PC-3 (cell line): ENCODE results near the gene PSMB10. TPM values are rescaled to one million over a fixed set of nuclear protein-coding genes. Genes with fewer than 3 reads are reported as not detected.

Experiments
- ATAC-seq: fragments of 200-7000 bp; cut with Tn5 transposase; 2 replicates; pipeline ENCODE4 v1.9.1; 2020; ENCODE audit warnings: mild to moderate bottlenecking, moderate library complexity
- BruUV-seq: library from RNA; stranded (reverse); fragments of 400-500 nt; replicated peaks from 2 replicates; lab custom pipeline; 2021; lab: Mats Ljungman, UMichigan
- CTCF ChIA-PET: fragments of 300-600 bp; sonication (Branson Sonifier 250); formaldehyde crosslinking; loops from one replicate; lab custom pipeline; 2022; ENCODE audit warnings: antibody characterized with exemption; lab: Charles Lee
- POLR2A ChIA-PET: fragments of 300-600 bp; sonication (Branson Sonifier 250); formaldehyde crosslinking; loops from one replicate; lab custom pipeline; 2022; ENCODE audit warnings: antibody characterized with exemption; ENCODE audit not compliant: unreplicated experiment; lab: Charles Lee
- DNase-seq: peaks from one replicate; pipeline ENCODE4 v3.0.0-alpha.2; 2015
- H2AFZ ChIP-seq: fragments of 300-600 bp; sonication (generic); 2 replicates; pipeline ENCODE4 v1.6.0; 2016; ENCODE audit warnings: antibody characterized with exemption, low read length
- H3F3A ChIP-seq: fragments of 300-600 bp; sonication (generic); one replicate; pipeline ENCODE4 v1.6.0; 2017; ENCODE audit warnings: antibody characterized with exemption, low read length, control low read depth, mild to moderate bottlenecking; ENCODE audit not compliant: unreplicated experiment
- H3K27ac ChIP-seq: fragments of 300-600 bp; sonication (generic); 2 replicates; pipeline ENCODE4 v1.5.1; 2016; ENCODE audit warnings: mild to moderate bottlenecking, low read length
- H3K27me3 ChIP-seq: fragments of 300-600 bp; sonication (generic); 2 replicates; pipeline ENCODE4 v1.6.1; 2016; ENCODE audit warnings: low read length, mixed read lengths
- H3K36me3 ChIP-seq: fragments of 300-600 bp; sonication (generic); 2 replicates; pipeline ENCODE4 v1.6.1; 2016; ENCODE audit warnings: low read depth, mixed run types, low read length, mixed read lengths
- H3K4me1 ChIP-seq: fragments of 300-600 bp; sonication (generic); 2 replicates; pipeline ENCODE4 v1.5.1; 2016; ENCODE audit warnings: low read length; ENCODE audit not compliant: insufficient read depth
- H3K4me2 ChIP-seq: fragments of 300-600 bp; sonication (generic); 2 replicates; pipeline ENCODE4 v1.6.0; 2016; ENCODE audit warnings: low read length
- H3K4me3 ChIP-seq: fragments of 300-600 bp; sonication (generic); 2 replicates; pipeline ENCODE4 v1.5.1; 2016; ENCODE audit warnings: mild to moderate bottlenecking, low read length, mixed read lengths
- H3K79me2 ChIP-seq: fragments of 300-600 bp; sonication (generic); 2 replicates; pipeline ENCODE4 v1.6.1; 2017; ENCODE audit warnings: low read length, mixed read lengths
- H3K9ac ChIP-seq: fragments of 300-600 bp; sonication (generic); 2 replicates; pipeline ENCODE4 v1.6.0; 2016; ENCODE audit warnings: mild to moderate bottlenecking, low read length
- H3K9me2 ChIP-seq: fragments of 300-600 bp; sonication (generic); replicated peaks from 2 replicates; pipeline ENCODE4 v1.6.1; 2016; ENCODE audit warnings: mixed run types, low read length, mixed read lengths
- H3K9me3 ChIP-seq: fragments of 300-600 bp; sonication (generic); 2 replicates; pipeline ENCODE4 v1.6.1; 2016; ENCODE audit warnings: low read length, mixed read lengths
- H4K20me1 ChIP-seq: fragments of 300-600 bp; sonication (generic); 2 replicates; pipeline ENCODE4 v1.6.1; 2016; ENCODE audit warnings: low read length, mixed read lengths
- EZH2 ChIP-seq: fragments of 300-600 bp; sonication (generic); IDR thresholded peaks from one replicate; pipeline ENCODE4 v1.6.1; 2017; ENCODE audit warnings: antibody characterized with exemption, mild to moderate bottlenecking, low read length; ENCODE audit not compliant: unreplicated experiment
- EZH2phosphoT487 ChIP-seq: fragments of 300-600 bp; sonication (generic); IDR thresholded peaks from 2 replicates; pipeline ENCODE4 v1.6.1; 2018; ENCODE audit warnings: mild to moderate bottlenecking, antibody characterized with exemption, low read length, borderline replicate concordance
- intact Hi-C: fragments of 100-400 bp; cut with micrococcal nuclease; formaldehyde crosslinking; loops from 2 replicates; pipeline ENCODE4 v1.9.0; 2023
- total RNA-seq: library from RNA; depleted of rRNA; stranded (reverse); fragments of >200 nt; gene quantifications from 2 replicates; pipeline ENCODE4 v1.2.3, GENCODE V29; 2014
- TF ChIP-seq, protein P1 (sequence below): fragments of 300-600 bp; sonication (generic); conservative IDR thresholded peaks from 2 replicates; pipeline ENCODE4 v1.5.1; 2017; ENCODE audit warnings: antibody characterized with exemption, low read depth, mild to moderate bottlenecking, low read length

The PSMB10 gene
- total RNA-seq, 1 experiment from 2014 or later, result 52.0 TPM

DNA sequence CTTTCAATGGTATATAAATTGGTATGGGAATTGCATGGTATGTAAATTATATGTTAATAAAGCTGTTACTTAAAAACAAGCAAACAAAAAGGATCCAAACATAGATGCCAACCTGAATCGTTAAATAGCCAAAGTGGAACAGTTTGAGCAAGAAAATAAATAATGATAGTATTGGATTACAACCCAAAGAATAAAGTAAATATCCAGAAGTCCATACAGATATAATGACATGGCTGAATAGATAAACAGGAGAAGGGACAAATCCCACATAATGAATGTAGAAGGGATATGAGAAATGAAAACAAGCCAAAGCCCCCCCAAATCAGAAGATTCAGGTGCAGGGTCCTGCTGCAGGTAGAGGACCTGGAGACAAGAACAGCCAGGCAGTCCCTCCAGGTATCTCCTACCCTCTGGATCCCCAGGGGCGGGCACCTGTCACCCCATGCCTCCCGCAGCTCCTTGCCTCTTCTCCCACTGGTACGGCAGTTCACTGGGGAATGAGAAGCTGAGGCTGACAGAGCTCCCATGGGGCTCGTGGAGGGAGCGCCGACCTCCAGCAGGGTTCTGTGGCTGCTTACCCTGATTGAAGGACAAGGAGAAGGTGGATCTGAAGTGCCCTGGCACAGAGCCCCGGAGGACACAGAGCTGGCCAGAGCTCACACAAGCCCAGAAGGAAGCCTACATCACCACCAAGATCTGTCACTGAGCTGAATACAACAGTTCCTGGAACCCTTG lies 17.2 kb upstream of the PSMB10 start:
- Histone ChIP-seq H3K9ac (no peak overlapping the region), H3K4me2 (no peak overlapping the region), H4K20me1 (no peaks in the 10 kb centered on the region), H3K9me2 (no peaks in the 10 kb centered on the region), H3K36me3 (no peaks in the 10 kb centered on the region; the same call in 1 of the 2 replicates), H3K4me1 (no peaks in the 10 kb centered on the region), H3K4me3 (no peak overlapping the region), H3F3A (no peaks in the 10 kb centered on the region), H3K27ac (no peak overlapping the region), H3K9me3 (no peaks in the 10 kb centered on the region), H2AFZ (no peak overlapping the region), H3K27me3 (no peaks in the 10 kb centered on the region), H3K79me2 (no peaks in the 10 kb centered on the region)
- TF ChIP-seq EZH2phosphoT487, result no peak
- no peak for TF ChIP-seq EZH2
- TF ChIP-seq, protein P1, sequence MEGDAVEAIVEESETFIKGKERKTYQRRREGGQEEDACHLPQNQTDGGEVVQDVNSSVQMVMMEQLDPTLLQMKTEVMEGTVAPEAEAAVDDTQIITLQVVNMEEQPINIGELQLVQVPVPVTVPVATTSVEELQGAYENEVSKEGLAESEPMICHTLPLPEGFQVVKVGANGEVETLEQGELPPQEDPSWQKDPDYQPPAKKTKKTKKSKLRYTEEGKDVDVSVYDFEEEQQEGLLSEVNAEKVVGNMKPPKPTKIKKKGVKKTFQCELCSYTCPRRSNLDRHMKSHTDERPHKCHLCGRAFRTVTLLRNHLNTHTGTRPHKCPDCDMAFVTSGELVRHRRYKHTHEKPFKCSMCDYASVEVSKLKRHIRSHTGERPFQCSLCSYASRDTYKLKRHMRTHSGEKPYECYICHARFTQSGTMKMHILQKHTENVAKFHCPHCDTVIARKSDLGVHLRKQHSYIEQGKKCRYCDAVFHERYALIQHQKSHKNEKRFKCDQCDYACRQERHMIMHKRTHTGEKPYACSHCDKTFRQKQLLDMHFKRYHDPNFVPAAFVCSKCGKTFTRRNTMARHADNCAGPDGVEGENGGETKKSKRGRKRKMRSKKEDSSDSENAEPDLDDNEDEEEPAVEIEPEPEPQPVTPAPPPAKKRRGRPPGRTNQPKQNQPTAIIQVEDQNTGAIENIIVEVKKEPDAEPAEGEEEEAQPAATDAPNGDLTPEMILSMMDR, result no peak
- DNase-seq, result no peak
- no peak for ATAC-seq
- CTCF ChIA-PET, result no interaction called here
- no TSS peak for BruUV-seq
- POLR2A ChIA-PET, result no interaction called here
- intact Hi-C loops, result no loop called here

- H3K27ac ChIP-seq, result no peak overlapping the region
- H4K20me1 ChIP-seq, result no peaks in the 10 kb centered on the region
- ATAC-seq, result no peak
- intact Hi-C loops, result no loop called here
- no TSS peak for BruUV-seq
- H3K9ac ChIP-seq, result no peak overlapping the region
- no peaks in the 10 kb centered on the region for H3K4me1 ChIP-seq
- H3K4me3 ChIP-seq, result no peak overlapping the region
- CTCF ChIA-PET, result no interaction called here
- H3K27me3 ChIP-seq, result no peaks in the 10 kb centered on the region
- no peaks in the 10 kb centered on the region for H3K79me2 ChIP-seq
- DNase-seq, result no peak
- H3K9me2 ChIP-seq, result no peaks in the 10 kb centered on the region
- no peaks in the 10 kb centered on the region for H3K9me3 ChIP-seq
- H2AFZ ChIP-seq, result no peak overlapping the region
- TF ChIP-seq EZH2 (no peak), EZH2phosphoT487 (no peak)
- TF ChIP-seq, protein P1, result no peak
- no peaks in the 10 kb centered on the region for H3F3A ChIP-seq
- POLR2A ChIA-PET, result no interaction called here
- no peaks in the 10 kb centered on the region; the same call in 1 of the 2 replicates for H3K36me3 ChIP-seq
- H3K4me2 ChIP-seq, result no peak overlapping the region
These were observed 14.8 kb upstream of the PSMB10 start for GRCh38 chr16:67951485-67951884.

- no peaks in the 10 kb centered on the region for H4K20me1 ChIP-seq
These were observed 13.7 kb upstream of the PSMB10 start for GRCh38 chr16:67950335-67950843.

More at GRCh38 chr16:67950335-67950843, 13.7 kb upstream of the PSMB10 start:
- no peak overlapping the region for H3K9ac ChIP-seq
- no peak overlapping the region for H2AFZ ChIP-seq
- no peak overlapping the region for H3K27ac ChIP-seq
- DNase-seq (no peak), ATAC-seq (no peak)
- H3F3A ChIP-seq, result no peaks in the 10 kb centered on the region
- BruUV-seq, result no TSS peak
- ChIA-PET CTCF (interaction anchor here (0.6 kb wide), 1 partner anchor 66 kb away, joined by 4 read pairs; the partner anchor contains the start of gene NRN1L), POLR2A (no interaction called here)
- no peaks in the 10 kb centered on the region for H3K9me2 ChIP-seq
- TF ChIP-seq, protein P1, result no peak
- TF ChIP-seq EZH2phosphoT487 (no peak), EZH2 (no peak)
- intact Hi-C loops, result no loop called here
- H3K79me2 ChIP-seq, result no peaks in the 10 kb centered on the region
- H3K27me3 ChIP-seq, result no peaks in the 10 kb centered on the region
- H3K4me2 ChIP-seq, result no peak overlapping the region
- H3K4me1 ChIP-seq, result no peaks in the 10 kb centered on the region
- no peak overlapping the region for H3K4me3 ChIP-seq
- H3K9me3 ChIP-seq, result no peaks in the 10 kb centered on the region
- no peaks in the 10 kb centered on the region; the same call in 1 of the 2 replicates for H3K36me3 ChIP-seq
